Spleen (tissue), 11 donors: ENCODE measurements around the gene GFER. TPM values are rescaled to one million over a fixed set of nuclear protein-coding genes. Genes with fewer than 3 reads are reported as not detected.

Experiments used
- DNase-seq: peaks from one replicate; pipeline ENCODE4 v3.0.0-alpha.2; 2020
- H3K27ac ChIP-seq, 8 donors: fragments of 200-600 bp; sonication (generic) in 7 of 8; 1 replicate in 4 of 8; 2 replicates in 4 of 8; pipeline versions ENCODE4 v1.5.0 to v1.8.0; 2016 to 2021; ENCODE audit warnings: inconsistent platforms in 4 of 8, mild to moderate bottlenecking in 4 of 8, moderate library complexity in 1 of 8
- H3K27me3 ChIP-seq, 7 donors: fragments of 200-600 bp; sonication (generic) in 6 of 7; replicated peaks in 1 of 7; 1 replicate in 4 of 7; 2 replicates in 3 of 7; pipeline versions ENCODE4 v1.5.0 to v1.8.0; 2016 to 2021; ENCODE audit warnings: inconsistent platforms in 3 of 7, mild to moderate bottlenecking in 1 of 7
- H3K36me3 ChIP-seq, 6 donors: fragments of 200-600 bp; sonication (generic) in 5 of 6; 1 replicate in 4 of 6; 2 replicates in 2 of 6; pipeline versions ENCODE4 v1.5.0 to v1.8.0; 2016 to 2021; ENCODE audit warnings: inconsistent platforms in 2 of 6
- H3K4me1 ChIP-seq, 6 donors: fragments of 200-600 bp; sonication (generic) in 5 of 6; 1 replicate in 3 of 6; 2 replicates in 3 of 6; pipeline versions ENCODE4 v1.5.0 to v1.8.0; 2016 to 2021; ENCODE audit warnings: inconsistent platforms in 3 of 6
- H3K4me3 ChIP-seq, 8 donors: fragments of 200-600 bp; sonication (generic) in 7 of 8; 1 replicate in 4 of 8; 2 replicates in 4 of 8; pipeline versions ENCODE4 v1.5.0 to v1.8.0; 2016 to 2021; ENCODE audit warnings: inconsistent platforms in 4 of 8, mild to moderate bottlenecking in 4 of 8, moderate library complexity in 2 of 8
- H3K9me3 ChIP-seq, 8 donors: fragments of 200-600 bp; sonication (generic) in 7 of 8; 1 replicate in 4 of 8; 2 replicates in 4 of 8; pipeline versions ENCODE4 v1.5.0 to v1.8.0; 2016 to 2021; ENCODE audit warnings: inconsistent platforms in 4 of 8
- POLR2A ChIP-seq, 3 donors: fragments of 450-650 bp; IDR thresholded peaks; one replicate each; pipeline ENCODE4 v1.5.1; 2017; ENCODE audit warnings: antibody characterized with exemption in 3 of 3, mild to moderate bottlenecking in 1 of 3
- POLR2AphosphoS5 ChIP-seq, 3 donors: sonication (generic); formaldehyde crosslinking; IDR thresholded peaks; one replicate each; pipeline ENCODE4 v1.5.1; 2017; ENCODE audit warnings: antibody characterized with exemption in 3 of 3
- WGBS, 5 donors: extraction: QIAGEN DNeasy Blood & Tissue Kit in 3 of 5; methylation state at CpG; one replicate each; pipeline versions ENCODE4 v1.1.5 to v1.1.7; 2013 to 2018; 5-methylcytosine and 5-hydroxymethylcytosine counted together
- intact Hi-C: fragments of 100-400 bp; cut with DNase I; formaldehyde crosslinking; loops from one replicate; pipeline ENCODE4 v1.15.0; 2023; ENCODE audit warnings: low total_unique reads
- polyA plus RNA-seq, 3 donors: library from polyadenylated mRNA; stranded (reverse); fragments of 200-250 nt; gene quantifications; one replicate each; pipeline ENCODE4 v1.2.1, GENCODE V29; 2013
- total RNA-seq, 7 donors: library from RNA; depleted of rRNA in 3 of 7; stranded (reverse); fragments of >200 nt in 3 of 7; fragmentation: NEBNext Ultra II Directional in 4 of 7; extraction: Animal tissue kit (Norgen Biotek cat#: 25700) in 4 of 7; gene quantifications; one replicate each; pipeline versions ENCODE4 v1.1.0 to v1.2.1, GENCODE V29; 2016 to 2021
- TF ChIP-seq, protein P1 (sequence below), 11 experiments: fragments of 200-600 bp in 7 of 11; fragments of 450-650 bp in 4 of 11; sonication (generic) in 4 of 11; IDR thresholded peaks in 8 of 11; conservative IDR thresholded peaks in 3 of 11; 1 replicate in 7 of 11; 2 replicates in 4 of 11; pipeline versions ENCODE4 v1.4.0 to v1.8.0; 2016 to 2021; ENCODE audit warnings: antibody characterized with exemption in 11 of 11, inconsistent platforms in 4 of 11, mild to moderate bottlenecking in 1 of 11
- donor health status: healthy with polysubstance abuse.
- donor health status: DM: no; HTN: no; CAD: no; lungs with moderate emphysema.
- donor health status: DM: no; HTN: no; CAD: no.
- donor health status: Bipolar disorder and iron deficiency.
- donor health status: healthy.
- donor health status: DM: no; HTN: no; CAD: no.
- donor health status: DM: yes; HTN: yes; CAD: no.

The GFER gene
- total and polyA plus RNA-seq, 10 donors: 9.6 to 36.0 (median 22.8) TPM

DNA sequence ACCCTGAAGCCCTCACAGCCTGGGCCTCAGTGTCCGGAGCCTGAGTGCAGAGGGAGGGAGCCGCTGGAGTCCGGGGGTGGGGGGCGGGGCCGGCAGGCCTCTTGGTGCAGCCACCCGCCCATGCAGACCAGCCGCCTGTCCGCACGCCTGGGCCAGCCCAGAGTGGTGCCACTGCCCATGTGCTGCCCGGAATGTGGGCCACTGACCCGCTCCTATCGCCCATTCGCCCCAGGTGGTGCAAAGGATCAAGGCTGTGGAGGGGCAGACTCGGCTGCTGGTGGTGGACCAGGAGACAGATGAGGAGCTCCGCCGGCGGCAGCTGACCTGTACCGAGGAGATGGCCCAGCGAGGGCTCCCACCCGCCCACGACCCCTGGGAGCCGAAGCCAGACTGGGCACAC is 45.4 kb downstream of the GFER start:
- Histone ChIP-seq H3K4me3 (peak overlapping the region in 6 of 8 donors; percentile 66 to 87 (median 71)), H3K4me1 (peaks cover 8 to 96% (median 82%) of the 10 kb centered on the region in 6 donors), H3K36me3 (peaks cover 0 to 15% (median 0%) of the 10 kb centered on the region in 6 donors), H3K27me3 (peaks cover 0 to 48% (median 7%) of the 10 kb centered on the region in 7 donors), H3K27ac (peak overlapping the region in 6 of 8 donors; percentile 80 to 90 (median 86)), H3K9me3 (no peaks in the 10 kb centered on the region)
- DNase-seq: peak; percentile 75
- no peak for TF ChIP-seq POLR2A (IDR thresholded peaks at IDR 0.05)
- TF ChIP-seq, protein P1, sequence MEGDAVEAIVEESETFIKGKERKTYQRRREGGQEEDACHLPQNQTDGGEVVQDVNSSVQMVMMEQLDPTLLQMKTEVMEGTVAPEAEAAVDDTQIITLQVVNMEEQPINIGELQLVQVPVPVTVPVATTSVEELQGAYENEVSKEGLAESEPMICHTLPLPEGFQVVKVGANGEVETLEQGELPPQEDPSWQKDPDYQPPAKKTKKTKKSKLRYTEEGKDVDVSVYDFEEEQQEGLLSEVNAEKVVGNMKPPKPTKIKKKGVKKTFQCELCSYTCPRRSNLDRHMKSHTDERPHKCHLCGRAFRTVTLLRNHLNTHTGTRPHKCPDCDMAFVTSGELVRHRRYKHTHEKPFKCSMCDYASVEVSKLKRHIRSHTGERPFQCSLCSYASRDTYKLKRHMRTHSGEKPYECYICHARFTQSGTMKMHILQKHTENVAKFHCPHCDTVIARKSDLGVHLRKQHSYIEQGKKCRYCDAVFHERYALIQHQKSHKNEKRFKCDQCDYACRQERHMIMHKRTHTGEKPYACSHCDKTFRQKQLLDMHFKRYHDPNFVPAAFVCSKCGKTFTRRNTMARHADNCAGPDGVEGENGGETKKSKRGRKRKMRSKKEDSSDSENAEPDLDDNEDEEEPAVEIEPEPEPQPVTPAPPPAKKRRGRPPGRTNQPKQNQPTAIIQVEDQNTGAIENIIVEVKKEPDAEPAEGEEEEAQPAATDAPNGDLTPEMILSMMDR (IDR thresholded peaks at IDR 0.05 in 8 of 11, conservative IDR thresholded peaks at IDR 0.05 in 3 of 11): no peak
- TF ChIP-seq POLR2AphosphoS5 (IDR thresholded peaks at IDR 0.05): no peak
- intact Hi-C loops: loop anchor here (5.0 kb wide), 1 partner anchor 123 kb away; no protein-coding TSS in a partner anchor
- 60 to 85% (median 76%) methylated on average over 9 to 22 of the region's 22 CpGs for WGBS, 5 donors

DNA sequence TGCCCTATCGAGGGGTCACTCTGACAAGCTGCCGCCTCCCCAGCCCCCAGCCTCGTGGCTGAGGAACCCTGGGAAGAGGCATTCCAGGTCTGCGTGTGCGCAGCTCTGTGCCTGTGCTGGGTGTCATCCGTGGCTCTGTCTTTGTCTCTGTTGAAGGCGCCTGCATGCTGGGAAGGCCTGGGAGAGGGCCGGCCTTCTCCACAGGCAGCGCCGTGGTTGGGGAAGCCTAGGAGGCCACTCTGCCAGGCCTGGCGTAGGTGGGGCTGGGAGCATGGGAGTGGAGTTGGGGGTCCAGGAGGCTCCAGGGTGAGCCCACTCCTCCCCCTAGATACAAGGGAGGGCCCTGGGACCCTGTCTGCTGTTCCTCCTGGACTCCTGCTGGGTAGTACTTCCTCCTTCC is 46.0 kb downstream of the GFER start:
- H3K27me3 ChIP-seq: peaks cover 0 to 41% (median 7%) of the 10 kb centered on the region in 7 donors
- 52 to 85% (median 76%) methylated on average over 7 to 11 of the region's 11 CpGs for WGBS, 5 donors
- H3K9me3 ChIP-seq: no peaks in the 10 kb centered on the region
- peaks cover 8 to 95% (median 82%) of the 10 kb centered on the region in 6 donors for H3K4me1 ChIP-seq
- H3K4me3 ChIP-seq: peak overlapping the region in 5 of 8 donors; percentile 0 to 87 (median 70)
- intact Hi-C loops: no loop called here
- DNase-seq: no peak
- TF ChIP-seq, protein P1 (IDR thresholded peaks at IDR 0.05 in 8 of 11, conservative IDR thresholded peaks at IDR 0.05 in 3 of 11): no peak
- TF ChIP-seq POLR2A (IDR thresholded peaks at IDR 0.05): no peak
- TF ChIP-seq POLR2AphosphoS5 (IDR thresholded peaks at IDR 0.05): no peak
- peaks cover 0 to 15% (median 0%) of the 10 kb centered on the region in 6 donors for H3K36me3 ChIP-seq
- H3K27ac ChIP-seq: peak overlapping the region; percentile 15 to 90 (median 84)

DNA sequence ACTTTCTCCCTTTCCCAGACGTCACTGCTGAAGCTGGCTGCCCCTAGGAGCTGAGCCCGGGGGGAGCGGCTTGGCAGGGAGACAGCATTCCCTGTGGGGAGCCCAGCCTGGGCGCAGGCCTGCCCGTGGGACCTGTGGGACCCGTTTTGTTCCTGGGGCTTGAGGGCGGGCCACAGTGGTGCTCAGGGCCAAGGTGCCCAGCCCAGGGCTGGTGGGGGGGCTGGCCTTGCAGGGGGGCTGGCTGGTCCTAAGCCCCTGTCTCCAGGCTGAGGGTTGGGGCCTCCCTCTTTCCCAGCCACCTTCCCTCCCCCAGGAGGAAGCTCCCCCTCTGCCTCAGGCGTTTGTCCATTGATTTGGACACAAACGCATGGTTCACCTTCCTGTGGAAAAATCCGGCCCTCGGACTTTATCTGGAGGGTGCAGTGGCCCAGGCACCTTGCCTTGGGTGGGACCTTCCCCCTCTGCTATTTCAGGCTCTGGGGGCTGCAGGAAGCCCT is 47.1 kb downstream of the GFER start:
- Histone ChIP-seq H3K36me3 (peaks cover 0 to 18% (median 0%) of the 10 kb centered on the region in 6 donors), H3K27me3 (peaks cover 0 to 37% (median 7%) of the 10 kb centered on the region in 7 donors), H3K27ac (peak overlapping the region; percentile 15 to 90 (median 84)), H3K9me3 (no peaks in the 10 kb centered on the region), H3K4me1 (peaks cover 16 to 95% (median 82%) of the 10 kb centered on the region in 6 donors), H3K4me3 (peak overlapping the region in 1 of 8 donors; percentile 86)
- no peak for TF ChIP-seq POLR2A (IDR thresholded peaks at IDR 0.05)
- TF ChIP-seq POLR2AphosphoS5 (IDR thresholded peaks at IDR 0.05): peak; percentile 46 to 77 (median 57)
- 44 to 67% (median 62%) methylated on average over 8 to 11 of the region's 11 CpGs for WGBS, 5 donors
- DNase-seq: peak; percentile 71
- intact Hi-C loops: no loop called here

DNA sequence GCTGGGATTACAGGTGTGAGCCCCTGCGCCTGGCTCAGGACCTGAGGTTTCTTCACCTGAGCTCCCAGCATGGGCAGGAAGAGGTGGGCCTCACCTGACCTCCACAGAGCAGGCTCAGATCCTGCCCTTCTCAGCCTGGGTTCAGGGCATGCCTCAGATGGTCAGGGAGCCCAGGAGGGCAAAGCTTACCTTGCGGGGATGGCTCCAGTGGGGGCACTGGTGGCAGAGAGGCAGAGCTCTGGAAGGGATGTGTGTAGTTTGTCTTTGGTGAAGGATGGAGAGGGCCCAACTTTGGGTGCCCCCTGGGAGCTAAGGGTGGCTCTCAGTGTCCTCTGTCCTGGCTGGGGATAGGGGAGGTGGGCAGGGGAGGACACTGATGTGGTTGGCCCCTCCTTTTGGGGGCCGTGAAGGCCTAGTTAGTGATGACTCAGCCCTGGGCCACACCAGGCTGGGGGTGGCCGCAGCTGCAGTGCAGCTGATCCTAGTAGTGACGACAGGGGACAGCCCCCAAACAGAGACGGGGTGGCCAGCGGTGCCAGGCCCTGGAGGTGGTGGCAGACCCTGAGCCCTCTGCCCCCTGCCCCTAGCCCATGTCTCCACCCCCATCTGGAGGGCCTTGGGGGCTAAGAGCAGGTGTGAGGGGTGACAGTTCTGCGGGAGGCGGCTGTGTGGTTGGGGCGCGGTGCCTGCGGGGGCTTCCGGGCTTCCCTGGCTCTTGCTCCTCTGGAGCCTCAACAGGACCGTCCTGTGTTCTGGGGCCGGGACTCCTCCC is 48.5 kb downstream of the GFER start:
- no peak for TF ChIP-seq POLR2A (IDR thresholded peaks at IDR 0.05)
- peak in 1 of 3 donors; percentile 26 for TF ChIP-seq POLR2AphosphoS5 (IDR thresholded peaks at IDR 0.05)
- 48 to 59% (median 49%) methylated on average over 5 to 15 of the region's 15 CpGs for WGBS, 5 donors
- peak overlapping the region; percentile 60 to 90 (median 84) for H3K27ac ChIP-seq
- H3K9me3 ChIP-seq: no peaks in the 10 kb centered on the region
- peaks cover 0 to 32% (median 4%) of the 10 kb centered on the region in 6 donors for H3K36me3 ChIP-seq
- H3K27me3 ChIP-seq: peaks cover 0 to 25% (median 2%) of the 10 kb centered on the region in 7 donors
- intact Hi-C loops: no loop called here
- peak overlapping the region in 6 of 8 donors; percentile 29 to 63 (median 39) for H3K4me3 ChIP-seq
- peaks cover 18 to 97% (median 79%) of the 10 kb centered on the region in 6 donors for H3K4me1 ChIP-seq
- DNase-seq: no peak
